Transverse colon (tissue), 4 donors: ENCODE measurements around the gene SLC40A1.

Experiments used
- CTCF ChIP-seq, 5 experiments: fragments of 200-600 bp in 3 of 5; fragments of 450-650 bp in 2 of 5; sonication (generic) in 3 of 5; IDR thresholded peaks; 1 replicate in 2 of 5; 2 replicates in 3 of 5; pipeline ENCODE4 v1.5.1; 2016 to 2017; ENCODE audit warnings: antibody characterized with exemption in 5 of 5, inconsistent platforms in 3 of 5, mild to moderate bottlenecking in 2 of 5, moderate library complexity in 1 of 5
- EP300 ChIP-seq: sonication (generic); formaldehyde crosslinking; IDR thresholded peaks from one replicate; pipeline ENCODE4 v1.6.1; 2017; ENCODE audit warnings: antibody characterized with exemption, low read depth
- POLR2A ChIP-seq: fragments of 450-650 bp; IDR thresholded peaks from one replicate; pipeline ENCODE4 v1.6.1; 2016; ENCODE audit warnings: antibody characterized with exemption, mild to moderate bottlenecking, moderate library complexity
- POLR2AphosphoS5 ChIP-seq, 3 donors: sonication (generic); formaldehyde crosslinking; IDR thresholded peaks; one replicate each; pipeline ENCODE4 v1.6.1; 2016; ENCODE audit warnings: antibody characterized with exemption in 3 of 3

GRCh38 chr2:189552334-189552990, 28.1 kb downstream of the SLC40A1 start:
- TF ChIP-seq CTCF (IDR thresholded peaks at IDR 0.05), result no peak
- TF ChIP-seq POLR2AphosphoS5 (IDR thresholded peaks at IDR 0.05), result no peak
- TF ChIP-seq POLR2A, result no peak
- TF ChIP-seq EP300, result no peak
